GM18498 (cell line): Measurements from ENCODE around the gene VAC14.

Experiments
- ATAC-seq: cut with Tn5 transposase; IDR thresholded peaks from one replicate; pipeline ENCODE4 v1.9.1; 2021; ENCODE audit warnings: mild to moderate bottlenecking, moderate library complexity; ENCODE audit not compliant: unreplicated experiment

Gene VAC14

DNA sequence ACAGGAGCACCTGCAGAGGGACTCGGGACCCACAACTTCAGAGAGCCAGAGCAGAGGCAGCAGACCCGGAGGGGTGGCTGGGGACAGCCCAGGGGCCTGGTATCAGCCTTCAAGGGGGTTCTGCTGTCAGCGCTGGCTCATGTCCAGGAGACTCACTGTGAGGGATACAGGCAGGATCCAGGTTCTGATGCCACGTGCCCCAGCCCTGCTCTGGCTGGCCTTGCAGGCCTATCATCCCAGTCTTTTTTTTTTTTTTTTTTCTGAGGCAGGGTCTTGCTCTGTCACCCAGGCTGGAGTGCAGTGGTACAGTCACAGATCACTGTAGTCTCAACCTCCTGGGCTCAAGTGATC lies 106.1 kb downstream of the VAC14 start:
- ATAC-seq: no peak

DNA sequence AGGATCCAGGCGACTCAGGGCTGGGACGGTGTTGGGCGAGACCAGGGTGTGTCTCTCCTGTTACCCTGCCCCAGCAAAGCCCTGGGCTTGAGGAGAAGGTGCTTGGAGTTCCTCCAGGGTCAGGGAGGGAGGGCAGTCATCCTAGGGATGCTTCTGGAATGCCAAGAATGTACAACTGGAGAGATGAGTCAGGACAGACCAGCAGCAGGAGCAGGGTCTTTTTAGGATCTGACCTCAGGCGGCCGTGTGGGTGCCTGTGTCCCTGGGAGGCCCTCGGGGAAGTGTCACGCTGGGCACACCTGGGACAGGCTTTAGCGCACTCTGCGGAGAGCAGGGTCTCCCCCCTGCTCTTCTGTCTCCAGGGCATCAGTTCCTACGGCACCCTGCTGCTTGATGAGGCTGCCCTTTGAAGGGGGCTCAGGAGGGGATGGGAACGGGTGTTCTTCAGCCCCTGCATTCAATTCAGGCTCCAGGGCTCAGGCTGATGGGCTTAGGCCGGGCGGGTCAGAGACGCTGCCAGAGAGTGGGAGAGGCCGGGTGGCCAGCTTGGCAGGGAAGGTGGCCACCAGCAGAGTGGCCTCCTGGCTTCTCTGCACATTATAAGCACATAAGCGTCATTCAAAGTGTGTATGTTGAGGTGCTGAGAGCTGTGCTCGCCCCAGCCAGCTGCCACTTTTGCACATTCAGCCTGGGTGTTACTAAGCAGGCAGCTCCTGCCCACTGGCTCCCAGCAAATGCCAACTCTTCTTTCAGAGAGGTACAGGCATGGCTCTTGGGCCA lies 106.7 kb downstream of the VAC14 start:
- no peak for ATAC-seq

DNA sequence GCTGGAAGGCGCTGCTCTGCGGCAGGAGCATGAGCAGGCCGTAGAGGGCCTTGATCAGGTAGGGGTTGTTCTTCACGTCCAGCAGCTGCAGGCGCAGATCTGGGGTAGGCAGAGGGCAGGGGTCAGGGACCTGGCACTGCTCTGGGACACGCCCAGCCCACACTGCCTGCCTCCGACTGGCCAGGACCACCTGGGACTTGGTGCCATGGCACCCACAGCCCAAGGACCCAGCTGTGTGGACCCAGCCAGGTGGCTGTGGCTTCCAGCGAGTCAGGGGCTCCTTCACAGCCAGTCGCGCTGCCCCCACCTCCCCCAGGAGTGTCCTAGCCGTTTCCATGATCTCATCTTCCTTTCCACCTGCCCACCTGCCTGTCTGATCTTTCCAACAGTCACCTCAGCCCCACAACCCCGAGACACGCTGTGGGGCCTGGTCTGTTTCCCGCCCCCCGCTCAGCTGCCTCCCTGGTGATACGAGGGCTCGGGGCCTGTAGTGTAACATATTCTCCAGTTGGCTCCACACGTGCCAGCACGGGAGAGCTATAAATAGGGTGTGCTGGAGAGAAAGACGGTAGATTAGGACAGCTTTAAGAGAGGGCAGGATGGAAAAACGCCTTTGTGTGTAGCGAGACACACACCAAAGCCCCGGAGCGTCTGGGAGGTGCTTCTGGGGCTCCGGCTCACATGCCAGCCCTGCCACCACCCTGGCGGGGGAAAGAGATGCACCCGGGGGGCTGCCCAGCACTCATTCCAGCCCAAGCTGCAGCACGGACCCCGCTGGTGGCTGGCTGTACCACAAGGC lies 107.9 kb downstream of the VAC14 start:
- ATAC-seq: no peak

DNA sequence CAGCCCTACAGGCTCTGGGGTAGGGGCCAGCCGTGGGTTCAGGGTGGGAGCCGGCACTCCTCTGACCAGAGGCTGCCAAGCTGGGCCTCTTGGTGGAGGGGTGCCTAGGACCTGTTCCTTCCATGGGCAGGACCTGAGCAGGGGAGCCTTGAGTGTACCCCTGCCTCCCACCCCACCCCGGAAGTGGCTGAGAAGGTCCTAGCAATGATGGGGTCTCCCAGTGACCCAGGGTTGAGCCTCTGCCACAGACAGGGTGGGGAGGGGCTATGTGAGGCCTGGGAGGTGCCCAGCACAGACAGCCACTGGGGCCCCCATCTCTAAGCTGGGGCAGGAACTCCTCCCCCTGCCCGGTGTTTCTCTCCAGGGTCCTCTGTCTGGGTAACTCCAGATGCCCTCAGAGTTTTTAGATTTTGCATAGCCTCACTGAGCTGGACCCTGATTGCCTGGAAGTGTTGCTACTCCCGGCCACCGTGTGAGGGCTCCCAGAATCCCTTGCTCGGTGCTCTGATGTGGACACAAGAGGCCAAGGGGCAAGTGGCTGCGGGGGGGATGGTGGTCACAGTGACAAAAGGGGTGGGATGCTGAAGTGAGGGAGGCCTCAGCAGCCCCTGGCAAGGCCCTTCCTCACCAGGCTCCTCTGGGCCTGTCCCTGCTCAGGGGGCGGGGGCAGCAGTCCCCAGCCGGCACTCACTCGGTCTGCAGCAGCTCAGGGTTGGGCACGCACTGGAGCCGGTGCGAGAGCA lies 108.7 kb downstream of the VAC14 start:
- no peak for ATAC-seq

DNA sequence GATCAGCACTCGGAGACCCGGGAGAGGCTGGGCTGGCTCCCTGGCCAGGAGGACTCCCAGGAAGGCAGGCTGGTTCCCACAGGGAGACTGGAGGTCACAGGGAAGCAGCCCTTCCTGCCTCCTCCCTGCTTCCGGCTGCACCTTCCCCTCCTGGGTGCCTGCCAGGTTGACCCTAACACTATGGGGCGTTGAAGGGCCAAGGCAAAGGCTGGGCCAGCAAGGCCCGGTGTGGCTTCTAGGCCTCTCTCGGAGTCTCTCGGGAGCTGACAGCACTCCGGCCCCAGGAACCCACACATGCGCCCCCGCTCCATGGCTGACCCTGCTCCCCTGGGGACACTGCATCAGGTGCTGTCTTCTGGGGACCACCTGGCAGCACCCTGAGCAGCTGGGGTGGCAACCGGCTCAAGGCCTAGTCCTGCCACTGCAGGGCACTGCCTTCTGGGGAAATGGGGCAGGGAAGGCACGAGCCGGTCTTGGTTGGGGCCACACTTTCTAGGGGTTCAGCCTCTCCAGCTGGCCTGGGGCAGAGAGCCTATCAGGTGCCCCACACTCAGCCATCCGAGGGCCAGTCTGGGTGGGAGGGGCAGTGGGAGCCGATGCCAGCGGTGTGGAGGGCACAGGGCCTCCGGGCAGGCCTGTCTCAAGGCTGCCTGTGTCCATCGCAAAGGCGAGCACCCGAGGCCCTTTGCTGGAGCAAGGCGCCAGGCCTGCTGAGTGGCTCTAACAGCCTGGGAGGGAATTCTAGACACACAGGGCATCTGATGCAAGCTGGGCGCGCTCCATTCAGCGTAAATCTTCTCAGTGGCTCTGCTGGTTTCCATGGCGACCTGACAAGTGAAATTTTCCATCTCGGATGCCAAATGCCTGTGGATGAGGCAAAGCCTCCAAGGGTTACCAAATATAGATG lies 109.5 kb downstream of the VAC14 start:
- no peak for ATAC-seq

DNA sequence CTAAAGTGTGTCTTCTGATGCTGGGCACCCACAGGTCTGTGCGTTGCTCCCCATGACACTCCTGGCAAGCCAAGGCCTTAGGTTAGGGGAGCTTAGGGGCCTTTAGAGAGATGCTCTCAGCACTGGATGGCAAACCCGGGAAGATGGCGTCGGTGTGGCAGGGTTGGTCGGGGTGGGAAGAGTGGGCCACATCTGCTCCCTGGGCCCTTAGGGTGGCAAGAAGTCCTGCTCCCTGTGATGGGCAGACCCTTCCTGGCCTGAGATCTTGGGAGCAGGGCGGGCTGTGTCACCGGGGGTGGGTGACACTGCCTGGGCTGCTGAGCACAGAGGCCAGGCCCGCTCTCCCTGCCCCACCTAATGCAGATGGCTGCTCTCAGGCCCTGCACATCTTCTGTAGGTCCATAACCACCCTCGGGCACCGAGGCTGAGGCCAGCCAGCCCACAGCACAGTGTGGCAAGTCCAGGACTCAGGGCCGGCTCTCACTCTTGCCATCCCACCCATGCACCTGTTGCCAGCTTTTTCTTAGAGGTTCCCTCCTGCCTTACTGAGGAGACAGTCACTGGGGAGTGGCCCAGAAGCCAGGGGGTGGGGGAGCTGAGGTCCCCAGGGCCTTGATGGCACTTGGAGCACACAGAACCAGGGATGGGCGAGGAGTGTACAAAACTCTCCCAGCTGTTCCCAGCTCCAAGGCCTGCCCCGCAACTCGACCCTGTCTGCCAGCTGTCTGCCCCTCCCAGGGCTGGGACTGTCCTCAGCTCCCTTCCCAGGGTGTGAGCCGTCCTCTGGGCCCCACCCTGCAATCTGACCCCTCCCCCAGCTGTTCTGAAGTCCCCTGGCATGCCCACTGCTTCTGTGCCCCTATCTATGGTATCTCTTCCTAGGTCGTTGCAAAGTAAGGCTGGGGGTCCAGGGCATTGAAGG lies 110.7 kb downstream of the VAC14 start:
- no peak for ATAC-seq

DNA sequence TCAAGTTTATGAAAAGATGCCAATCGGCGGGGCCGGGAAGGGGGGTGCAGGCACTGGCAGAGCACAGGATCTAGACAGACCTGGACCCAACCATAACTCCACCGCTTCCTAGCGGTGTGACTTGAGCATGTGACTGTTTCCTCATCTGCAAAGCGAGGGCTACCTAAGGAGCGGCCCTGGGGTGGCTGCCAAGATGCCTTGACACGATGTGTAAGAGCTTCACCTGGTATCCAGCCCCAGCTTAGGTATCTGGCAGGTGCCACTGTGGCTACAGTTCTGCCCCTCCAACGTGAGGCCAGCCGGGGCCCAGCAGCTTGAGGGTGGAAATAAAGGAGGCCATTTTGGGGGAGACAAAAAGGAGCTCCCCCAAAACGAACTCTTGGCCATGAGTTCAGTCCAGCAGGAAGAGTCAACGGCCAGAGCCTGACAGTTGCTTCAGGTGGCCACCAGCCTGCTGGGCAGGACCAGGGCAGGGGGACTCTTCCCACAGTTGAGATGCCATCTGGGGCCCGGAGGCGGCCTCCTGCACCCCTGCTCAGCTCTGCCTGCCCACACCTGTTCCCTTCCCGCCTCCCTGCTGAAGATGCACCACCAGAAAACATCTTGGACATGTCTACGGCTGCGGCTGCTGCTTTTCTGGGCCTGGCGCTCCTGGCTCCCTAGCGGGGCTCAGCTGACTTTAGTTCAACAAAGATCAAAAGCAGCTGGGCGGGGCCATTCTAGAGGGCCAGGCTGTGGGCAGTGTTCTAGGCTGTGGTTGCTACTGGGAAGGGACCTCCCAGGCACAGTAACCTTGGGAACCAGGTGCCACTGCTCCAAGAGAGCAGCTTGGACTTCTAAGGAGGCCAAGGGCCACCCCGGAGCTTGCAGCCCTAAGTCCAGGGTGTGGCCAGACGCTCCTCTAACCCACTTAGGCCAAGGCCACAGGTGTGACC lies 111.7 kb downstream of the VAC14 start:
- ATAC-seq: no peak

DNA sequence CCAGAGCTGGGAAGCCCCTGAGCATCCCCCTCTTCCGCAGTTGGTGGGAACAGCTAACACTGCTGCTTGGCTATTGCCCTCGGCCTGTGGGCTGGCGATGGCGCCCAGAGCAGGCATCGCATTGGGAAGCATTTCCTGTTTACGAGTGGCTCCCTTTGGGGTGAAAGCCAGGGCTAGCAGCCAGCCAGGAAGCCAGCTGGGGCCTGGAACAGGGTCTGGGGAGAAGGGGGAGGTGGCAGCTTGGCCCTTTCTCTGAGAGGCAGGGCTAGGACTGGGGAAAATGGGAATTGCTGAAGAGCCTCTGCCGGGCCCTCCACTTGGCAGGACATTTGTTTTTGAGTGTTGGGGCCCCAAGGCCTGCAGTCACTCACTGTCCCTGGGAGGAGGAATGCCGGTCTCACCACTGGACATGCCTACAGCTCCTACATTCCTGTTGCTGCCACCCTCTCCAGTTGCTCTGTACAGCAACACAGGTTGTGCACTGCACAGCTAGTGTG lies 112.7 kb downstream of the VAC14 start:
- ATAC-seq: no peak

DNA sequence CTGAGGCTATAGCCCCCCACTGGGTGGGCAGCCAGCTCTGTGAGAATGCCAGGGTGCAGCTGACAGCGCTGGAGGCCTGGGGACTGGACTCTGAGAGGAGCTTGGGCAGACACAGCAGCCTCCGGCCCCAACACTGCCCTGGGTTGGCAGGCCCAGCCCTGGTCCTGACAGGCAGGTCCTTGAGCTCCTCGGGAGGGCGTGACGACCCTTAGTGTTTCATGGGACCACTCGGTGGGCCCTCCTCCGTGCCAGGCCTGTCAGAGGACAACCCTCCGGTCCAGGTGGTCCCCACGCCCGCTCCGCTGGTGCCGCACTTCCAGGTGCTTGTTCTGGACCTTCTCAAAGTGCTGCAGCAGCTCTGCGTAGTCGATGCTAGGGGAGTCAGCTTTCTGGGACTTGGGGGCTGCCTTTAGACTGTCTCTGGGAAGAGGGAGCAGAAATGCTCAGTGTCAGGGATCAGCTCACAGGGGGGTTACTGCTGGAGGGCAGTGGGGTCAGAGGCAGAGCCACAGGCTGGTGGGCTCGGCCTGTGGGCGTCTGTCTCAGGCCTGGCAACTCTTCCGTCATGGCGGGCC lies 113.2 kb downstream of the VAC14 start:
- no peak for ATAC-seq

DNA sequence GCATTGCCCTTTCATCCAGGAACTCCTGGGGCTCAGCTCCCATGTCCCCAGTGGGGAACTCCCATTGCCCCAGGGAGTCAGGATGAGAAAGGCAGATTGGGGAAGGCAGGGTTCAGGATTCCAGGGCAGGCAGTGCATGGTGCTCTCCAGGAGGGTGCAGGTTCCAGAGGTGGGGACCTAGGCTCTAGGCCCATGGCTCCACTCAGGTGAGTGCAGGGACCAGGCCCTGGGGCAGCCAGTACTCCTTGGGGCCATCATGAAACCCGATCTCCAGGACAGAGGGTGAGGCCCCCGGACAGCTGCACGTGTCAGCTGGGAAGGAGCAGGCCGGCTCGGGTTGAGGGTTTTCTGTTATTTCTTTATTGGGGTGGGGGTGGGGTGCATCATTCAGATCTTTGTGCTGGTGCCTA lies 113.9 kb downstream of the VAC14 start:
- no peak for ATAC-seq

DNA sequence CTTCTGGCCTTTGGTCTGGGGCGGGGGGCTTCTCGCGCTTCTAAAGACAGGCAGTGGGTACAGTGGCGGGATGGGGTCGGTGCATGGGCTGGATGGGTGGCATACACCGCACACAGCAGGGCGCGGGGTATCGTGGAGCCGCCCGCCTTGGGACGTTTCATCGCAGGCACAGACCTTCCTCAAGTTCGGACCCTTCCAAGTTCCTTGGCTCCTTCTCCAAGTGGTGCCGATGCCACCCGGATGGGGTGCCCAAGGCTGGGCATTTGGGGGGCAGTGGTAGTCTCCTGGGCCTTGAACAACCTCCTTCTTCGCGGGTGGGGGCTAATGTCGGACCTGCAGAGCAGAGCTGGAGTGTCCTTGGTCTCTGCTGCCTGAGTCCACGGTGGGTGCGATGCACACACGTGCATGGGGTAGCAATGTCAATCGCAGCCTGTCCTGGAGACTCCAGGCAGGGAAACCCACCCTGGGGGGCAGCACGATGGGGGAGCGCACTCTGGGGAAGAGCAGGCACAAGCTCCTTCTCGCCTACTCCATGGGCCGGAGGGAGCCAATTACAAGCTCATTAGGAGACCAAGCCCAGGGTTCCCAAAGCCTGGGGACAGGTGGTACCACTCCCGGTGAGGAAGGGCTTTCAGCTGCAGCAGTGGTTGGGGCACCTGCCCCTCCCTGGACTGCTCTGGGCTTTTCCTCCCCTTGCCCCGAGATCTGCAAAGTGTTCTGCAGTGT lies 114.4 kb downstream of the VAC14 start:
- no peak for ATAC-seq

DNA sequence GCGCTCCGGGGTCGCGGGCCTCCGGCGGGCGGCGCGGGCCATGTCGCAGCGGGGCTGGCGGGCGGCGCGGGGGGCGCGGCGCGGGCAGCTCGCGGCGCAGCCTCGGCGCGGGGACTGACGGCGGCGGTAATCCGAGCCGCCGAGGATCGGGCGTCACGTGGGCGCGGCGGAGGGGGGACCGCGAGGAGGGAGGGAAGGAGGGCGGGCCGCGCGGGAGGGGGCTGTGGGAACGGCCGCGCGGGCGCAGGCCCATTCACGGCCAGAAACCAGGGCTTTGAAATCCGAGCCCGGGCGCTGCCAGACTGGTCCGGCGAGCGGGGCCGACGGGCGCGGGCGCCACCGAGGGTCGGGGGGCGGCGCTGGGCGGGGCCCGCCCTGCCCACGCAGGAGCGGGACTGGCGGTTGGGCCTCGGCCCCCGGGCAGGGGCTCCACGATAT lies 115.0 kb downstream of the VAC14 start, which contains the start of gene MTSS2:
TSS of gene MTSS2 (minus strand) at position 116 of the 438 bp plus-strand sequence. CDS start 262 bp downstream, outside the sequence.
- ATAC-seq: no peak

DNA sequence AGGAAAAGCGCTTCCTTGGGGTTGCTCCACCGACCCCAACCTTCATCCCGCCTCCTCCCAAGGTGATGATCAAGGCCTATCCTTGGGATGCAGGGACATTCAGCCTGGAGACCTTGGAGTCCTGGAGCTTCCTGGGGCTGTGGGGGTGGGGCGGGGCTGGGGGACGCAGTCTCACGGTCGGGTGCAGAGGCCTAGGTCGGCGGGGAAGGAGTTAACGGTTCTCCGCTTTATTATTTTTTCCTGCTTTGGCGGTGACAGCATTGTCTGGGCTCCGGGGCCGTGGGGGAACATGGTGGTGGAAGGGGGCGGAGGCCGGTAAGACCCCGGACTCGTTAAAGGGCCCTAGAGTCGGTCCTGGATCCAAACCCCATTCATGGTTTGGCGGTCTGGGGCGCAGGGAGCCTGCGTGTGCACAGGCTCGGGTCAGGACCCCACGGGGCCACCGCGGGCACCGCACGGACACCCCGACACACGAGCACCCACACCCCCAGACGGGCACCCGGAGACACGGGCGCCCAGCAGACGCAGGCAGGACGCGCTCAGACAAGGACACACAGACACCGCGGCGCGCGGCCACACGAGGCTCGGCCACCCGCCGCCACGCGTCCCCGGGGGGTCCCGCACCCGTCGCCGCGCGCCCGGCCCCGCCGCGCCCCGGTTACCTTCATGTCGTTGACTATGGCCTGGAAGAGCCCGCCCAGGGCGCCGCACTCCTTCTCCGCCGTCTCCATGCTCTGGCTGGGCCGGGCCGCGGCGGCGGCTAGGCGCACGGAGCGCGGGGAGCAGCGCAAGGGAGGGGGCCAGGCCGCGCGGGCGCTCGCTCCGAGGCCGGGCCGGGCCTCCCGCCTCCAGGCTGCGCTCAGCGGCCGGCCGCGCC lies 115.7 kb downstream of the VAC14 start:
- ATAC-seq: no peak

DNA sequence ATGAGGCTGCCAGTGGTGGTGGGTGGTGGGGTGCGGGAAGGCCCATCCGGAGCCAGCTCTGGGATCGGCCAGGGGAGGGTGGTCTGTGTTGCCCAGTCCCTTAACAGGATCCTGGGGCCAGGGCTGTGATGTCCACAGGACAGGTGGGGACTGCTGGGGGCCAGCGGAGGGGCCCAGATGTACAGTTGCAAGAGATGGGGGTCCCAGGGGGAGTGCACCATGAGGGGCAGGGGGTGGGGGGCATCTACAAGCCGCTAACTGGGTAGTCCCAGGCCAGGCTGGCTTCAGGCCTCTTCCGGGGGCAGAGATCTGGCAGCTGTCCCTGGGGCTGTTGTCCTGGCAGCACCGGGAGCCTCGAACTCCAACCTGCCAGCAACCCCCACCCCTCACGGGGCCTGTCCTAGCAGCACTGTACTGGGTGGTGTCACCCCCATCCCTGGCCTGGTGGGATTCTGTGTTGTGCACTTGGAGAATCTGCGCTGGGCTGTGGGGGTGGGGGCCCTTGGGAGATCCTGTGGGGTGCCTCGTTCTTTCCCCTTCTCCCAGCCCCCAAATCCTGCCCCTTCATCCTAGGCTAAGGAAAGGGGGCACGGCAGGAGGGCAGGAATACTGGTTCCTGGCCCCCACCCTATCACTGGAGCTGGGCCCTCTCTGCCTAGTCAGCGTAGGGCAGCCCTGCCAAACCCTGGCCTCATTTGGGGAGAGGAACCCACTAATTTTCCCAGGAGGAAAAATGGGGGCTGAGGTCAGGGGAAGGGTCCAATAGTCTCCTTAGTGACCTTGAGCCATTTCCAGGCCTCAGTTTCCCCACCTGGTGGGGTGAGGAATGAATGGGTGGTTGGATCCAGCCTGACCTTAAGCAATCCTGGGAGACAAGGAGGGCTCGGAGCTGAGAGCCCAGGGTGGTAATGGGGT lies 116.6 kb downstream of the VAC14 start:
- no peak for ATAC-seq
